ENCODE data around the gene TMEM258. TPM values are rescaled to one million over a fixed set of nuclear protein-coding genes. Genes with fewer than 3 reads are reported as not detected.

The TMEM258 gene
- total and polyA plus RNA-seq, 2 donors (not counting 1 experiment from before 2014, with no cell fraction given): 65.8 to 130 TPM

DNA sequence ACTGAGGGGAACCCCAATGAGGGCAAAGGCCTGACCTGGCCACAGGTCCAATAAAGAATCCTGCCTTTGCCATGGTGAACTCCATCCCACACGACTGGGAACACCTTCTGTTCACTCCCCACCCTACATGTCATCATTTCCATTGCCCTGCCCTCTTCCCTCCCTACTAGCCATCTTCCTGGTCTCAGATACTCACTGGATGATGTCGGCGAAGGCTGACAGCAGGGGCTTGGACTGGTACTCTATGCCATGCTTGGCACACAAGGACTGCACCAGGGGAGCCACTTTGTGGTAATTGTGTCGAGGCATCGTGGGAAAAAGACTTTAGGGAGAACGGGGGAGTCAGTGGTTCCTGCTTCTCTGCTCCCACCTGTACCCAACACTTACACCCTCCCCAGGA lies 10.2 kb upstream of the TMEM258 start:
- Mint-ChIP-seq H3K27ac (no peak overlapping the region), H3K4me3 (no peak overlapping the region), H3K9me3 (ENCODE audit: insufficient read depth) (no peaks in the 10 kb centered on the region), H3K27me3 (no peaks in the 10 kb centered on the region), H3K4me1 (no peaks in the 10 kb centered on the region)
- ATAC-seq (ENCODE audit: low read depth) (no peak), DNase-seq (no peak)
- peaks cover 15% of the 10 kb centered on the region for H3K79me2 ChIP-seq (ENCODE audit: control insufficient read depth, insufficient read depth, low read length)
- H3K4me3 ChIP-seq (ENCODE audit: control extremely low read depth in 1 of 5, extremely low read depth in 1 of 5, insufficient read depth in 1 of 5, low read depth in 2 of 5, low read length in 4 of 5): no peak overlapping the region
- TF ChIP-seq EZH2 (IDR thresholded peaks at IDR 0.05; ENCODE audit: borderline replicate concordance, insufficient read depth, low read depth, low read length, poor library complexity, severe bottlenecking): no peak
- TF ChIP-seq, protein P1, sequence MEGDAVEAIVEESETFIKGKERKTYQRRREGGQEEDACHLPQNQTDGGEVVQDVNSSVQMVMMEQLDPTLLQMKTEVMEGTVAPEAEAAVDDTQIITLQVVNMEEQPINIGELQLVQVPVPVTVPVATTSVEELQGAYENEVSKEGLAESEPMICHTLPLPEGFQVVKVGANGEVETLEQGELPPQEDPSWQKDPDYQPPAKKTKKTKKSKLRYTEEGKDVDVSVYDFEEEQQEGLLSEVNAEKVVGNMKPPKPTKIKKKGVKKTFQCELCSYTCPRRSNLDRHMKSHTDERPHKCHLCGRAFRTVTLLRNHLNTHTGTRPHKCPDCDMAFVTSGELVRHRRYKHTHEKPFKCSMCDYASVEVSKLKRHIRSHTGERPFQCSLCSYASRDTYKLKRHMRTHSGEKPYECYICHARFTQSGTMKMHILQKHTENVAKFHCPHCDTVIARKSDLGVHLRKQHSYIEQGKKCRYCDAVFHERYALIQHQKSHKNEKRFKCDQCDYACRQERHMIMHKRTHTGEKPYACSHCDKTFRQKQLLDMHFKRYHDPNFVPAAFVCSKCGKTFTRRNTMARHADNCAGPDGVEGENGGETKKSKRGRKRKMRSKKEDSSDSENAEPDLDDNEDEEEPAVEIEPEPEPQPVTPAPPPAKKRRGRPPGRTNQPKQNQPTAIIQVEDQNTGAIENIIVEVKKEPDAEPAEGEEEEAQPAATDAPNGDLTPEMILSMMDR (IDR thresholded peaks at IDR 0.05): no peak
- no peak overlapping the region for H3K4me2 ChIP-seq (replicated peaks; ENCODE audit: low read depth, low read length, poor library complexity, severe bottlenecking)
- H3K9ac ChIP-seq (ENCODE audit: low read length): no peak overlapping the region
- H3K27ac ChIP-seq (ENCODE audit: low read length in 2 of 2): no peak overlapping the region
- intact Hi-C loops (cut with micrococcal nuclease): no loop called here
- H4K20me1 ChIP-seq (ENCODE audit: control insufficient read depth, insufficient read depth, low read length, poor library complexity, severe bottlenecking): no peaks in the 10 kb centered on the region
- no peaks in the 10 kb centered on the region for H3K36me3 ChIP-seq (replicated peaks in 1 of 2; ENCODE audit: control extremely low read depth in 1 of 2, control insufficient read depth in 1 of 2, extremely low read depth in 1 of 2, insufficient read depth in 2 of 2, low read length in 1 of 2)
- H3K27me3 ChIP-seq (replicated peaks in 1 of 4; ENCODE audit: control extremely low read depth in 1 of 4, control insufficient read depth in 3 of 4, insufficient read depth in 4 of 4, low read length in 3 of 4): no peaks in the 10 kb centered on the region
- H3K4me1 ChIP-seq (ENCODE audit: control insufficient read depth in 2 of 2, insufficient read depth in 2 of 2, low read length in 2 of 2): no peaks in the 10 kb centered on the region
- ChIA-PET POLR2A (no interaction called here), CTCF (interaction anchor here (8.4 kb wide), 1 partner anchor 280 kb away, joined by 179 read pairs; no protein-coding TSS in a partner anchor)
- no peak overlapping the region for H2AFZ ChIP-seq (ENCODE audit: insufficient read depth, low read depth, low read length, poor library complexity, severe bottlenecking)
- WGBS (ENCODE audit: insufficient coverage): 93% methylated on average over 3 of the region's 6 CpGs
- H3K9me3 ChIP-seq (ENCODE audit: control extremely low read depth in 1 of 3, control insufficient read depth in 2 of 3, insufficient read depth in 1 of 3, low read length in 2 of 3): no peaks in the 10 kb centered on the region

DNA sequence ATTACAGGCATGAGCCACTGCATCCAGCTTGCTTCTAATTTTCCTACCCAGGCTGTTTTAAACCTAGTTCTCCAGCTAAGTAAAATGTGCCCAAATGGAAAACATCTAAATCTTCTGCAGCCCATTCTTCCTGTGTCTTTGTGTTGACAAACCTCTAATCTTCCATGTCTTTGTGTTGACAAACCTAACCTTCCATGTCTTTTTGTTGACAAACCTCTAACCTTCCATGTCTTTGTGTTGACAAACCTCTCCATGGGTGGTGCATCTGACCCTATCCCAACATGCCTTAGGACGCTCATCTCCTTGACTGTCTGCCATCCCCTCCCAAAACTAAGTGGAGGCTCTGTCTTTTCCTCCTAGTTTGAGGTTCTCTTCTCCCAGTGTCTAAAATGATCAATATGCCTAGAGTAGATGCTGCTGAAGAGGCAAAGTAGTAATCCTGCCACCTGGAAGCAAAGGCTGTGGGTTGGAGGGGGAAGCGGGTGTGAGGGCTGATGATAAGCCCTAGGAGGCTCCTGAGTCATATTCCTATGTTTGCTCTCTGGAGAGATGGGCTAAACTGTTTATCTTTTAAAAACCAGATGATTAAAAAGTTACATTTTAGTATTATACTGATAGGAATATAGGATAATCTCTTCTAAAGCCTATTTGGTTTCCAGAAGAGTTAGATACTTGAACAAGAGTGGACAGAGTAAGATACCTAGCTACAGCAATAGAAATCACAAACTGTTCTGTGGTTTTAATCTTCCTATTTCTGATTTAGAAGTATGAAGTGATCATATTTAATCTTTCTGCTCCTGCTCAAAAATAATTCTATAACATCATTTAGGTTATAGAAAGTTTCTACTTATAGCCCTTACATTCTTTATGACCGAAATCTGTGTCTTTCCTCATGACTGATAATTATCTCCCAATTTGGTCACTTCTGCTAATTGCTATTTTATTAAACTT lies 8.2 kb upstream of the TMEM258 start:
- ChIA-PET POLR2A (no interaction called here), CTCF (interaction anchor here (0.8 to 8.4 kb wide), 12 partner anchors 9 to 309 kb away, joined by 3 to 222 read pairs (median 10); partner anchors contain the start of gene FADS1)
- H3K27ac ChIP-seq (ENCODE audit: low read length in 2 of 2): no peak overlapping the region
- H3K9me3 ChIP-seq (ENCODE audit: control extremely low read depth in 1 of 3, control insufficient read depth in 2 of 3, insufficient read depth in 1 of 3, low read length in 2 of 3): no peaks in the 10 kb centered on the region
- TF ChIP-seq, protein P1 (IDR thresholded peaks at IDR 0.05): no peak
- no peak for TF ChIP-seq EZH2 (IDR thresholded peaks at IDR 0.05; ENCODE audit: borderline replicate concordance, insufficient read depth, low read depth, low read length, poor library complexity, severe bottlenecking)
- H3K79me2 ChIP-seq (ENCODE audit: control insufficient read depth, insufficient read depth, low read length): peaks cover 30% of the 10 kb centered on the region
- H3K27me3 ChIP-seq (replicated peaks in 1 of 4; ENCODE audit: control extremely low read depth in 1 of 4, control insufficient read depth in 3 of 4, insufficient read depth in 4 of 4, low read length in 3 of 4): no peaks in the 10 kb centered on the region
- Mint-ChIP-seq H3K27me3 (no peaks in the 10 kb centered on the region), H3K9me3 (ENCODE audit: insufficient read depth) (no peaks in the 10 kb centered on the region), H3K4me3 (no peak overlapping the region), H3K27ac (no peak overlapping the region), H3K4me1 (peaks cover 2% of the 10 kb centered on the region)
- no peak overlapping the region for H3K4me3 ChIP-seq (ENCODE audit: control extremely low read depth in 1 of 5, extremely low read depth in 1 of 5, insufficient read depth in 1 of 5, low read depth in 2 of 5, low read length in 4 of 5)
- no peak overlapping the region for H3K9ac ChIP-seq (ENCODE audit: low read length)
- H3K4me1 ChIP-seq (ENCODE audit: control insufficient read depth in 2 of 2, insufficient read depth in 2 of 2, low read length in 2 of 2): no peaks in the 10 kb centered on the region
- intact Hi-C loops (cut with micrococcal nuclease): no loop called here
- 92% methylated on average over 1 of the region's 3 CpGs for whole genome bisulfite sequencing (ENCODE audit: insufficient coverage)
- ATAC-seq (ENCODE audit: low read depth): no peak
- H3K4me2 ChIP-seq (replicated peaks; ENCODE audit: low read depth, low read length, poor library complexity, severe bottlenecking): no peak overlapping the region
- peaks cover 0 to 6% of the 10 kb centered on the region in 2 experiments for H3K36me3 ChIP-seq (replicated peaks in 1 of 2; ENCODE audit: control extremely low read depth in 1 of 2, control insufficient read depth in 1 of 2, extremely low read depth in 1 of 2, insufficient read depth in 2 of 2, low read length in 1 of 2)
- no peaks in the 10 kb centered on the region for H4K20me1 ChIP-seq (ENCODE audit: control insufficient read depth, insufficient read depth, low read length, poor library complexity, severe bottlenecking)
- DNase-seq: no peak
- H2AFZ ChIP-seq (ENCODE audit: insufficient read depth, low read depth, low read length, poor library complexity, severe bottlenecking): no peak overlapping the region
